ENCODE data around the gene DDI1.

DDI1 gene

GRCh38 chr11:104009744-104010143, 26.7 kb upstream of the DDI1 start:
- Histone ChIP-seq H3K79me2 (ENCODE audit: insufficient read depth, low read length) (no peaks in the 10 kb centered on the region), H3K4me3 (ENCODE audit: low read depth in 1 of 2, low read length in 2 of 2) (no peak overlapping the region), H4K20me1 (ENCODE audit: insufficient read depth, low read length) (no peaks in the 10 kb centered on the region), H3K36me3 (ENCODE audit: insufficient read depth, low read length) (no peaks in the 10 kb centered on the region), H3K4me1 (ENCODE audit: insufficient read depth, low read length) (no peaks in the 10 kb centered on the region), H2AFZ (ENCODE audit: low read depth, low read length) (no peak overlapping the region), H3K4me2 (ENCODE audit: insufficient read depth, low read length) (no peak overlapping the region), H3K27me3 (ENCODE audit: insufficient read depth, low read length, poor library complexity) (no peaks in the 10 kb centered on the region), H3K9ac (ENCODE audit: low read depth, low read length) (no peak overlapping the region), H3K9me3 (ENCODE audit: insufficient read depth, low read length, severe bottlenecking) (no peaks in the 10 kb centered on the region), H3K27ac (ENCODE audit: low read length) (no peak overlapping the region)
- TF ChIP-seq CTCF (IDR thresholded peaks at IDR 0.05; ENCODE audit: borderline replicate concordance, extremely low read depth, low read length, poor library complexity, severe bottlenecking): no peak
- TF ChIP-seq EZH2 (IDR thresholded peaks at IDR 0.05; ENCODE audit: borderline replicate concordance, low read depth, low read length, severe bottlenecking): no peak
- ATAC-seq (ENCODE audit: insufficient read depth, low read depth) (no peak), DNase-seq (no peak)

- H3K9me3 ChIP-seq (ENCODE audit: insufficient read depth, low read length, severe bottlenecking): no peaks in the 10 kb centered on the region
- H2AFZ ChIP-seq (ENCODE audit: low read depth, low read length): no peak overlapping the region
- H3K4me2 ChIP-seq (ENCODE audit: insufficient read depth, low read length): no peak overlapping the region
- TF ChIP-seq CTCF (IDR thresholded peaks at IDR 0.05; ENCODE audit: borderline replicate concordance, extremely low read depth, low read length, poor library complexity, severe bottlenecking) (no peak), EZH2 (IDR thresholded peaks at IDR 0.05; ENCODE audit: borderline replicate concordance, low read depth, low read length, severe bottlenecking) (no peak)
- H4K20me1 ChIP-seq (ENCODE audit: insufficient read depth, low read length): no peaks in the 10 kb centered on the region
- no peaks in the 10 kb centered on the region for H3K27me3 ChIP-seq (ENCODE audit: insufficient read depth, low read length, poor library complexity)
- no peaks in the 10 kb centered on the region for H3K79me2 ChIP-seq (ENCODE audit: insufficient read depth, low read length)
- no peak for DNase-seq
- H3K4me3 ChIP-seq (ENCODE audit: low read depth in 1 of 2, low read length in 2 of 2): no peak overlapping the region
- no peak for ATAC-seq (ENCODE audit: insufficient read depth, low read depth)
- no peak overlapping the region for H3K9ac ChIP-seq (ENCODE audit: low read depth, low read length)
- no peak overlapping the region for H3K27ac ChIP-seq (ENCODE audit: low read length)
- no peaks in the 10 kb centered on the region for H3K36me3 ChIP-seq (ENCODE audit: insufficient read depth, low read length)
- no peaks in the 10 kb centered on the region for H3K4me1 ChIP-seq (ENCODE audit: insufficient read depth, low read length)
Measured at GRCh38 chr11:104011044-104011443, 25.4 kb upstream of the DDI1 start.

- H2AFZ ChIP-seq (ENCODE audit: low read depth, low read length): no peak overlapping the region
- no peak for DNase-seq
Measured at GRCh38 chr11:104015649-104016415, 20.6 kb upstream of the DDI1 start.

More at GRCh38 chr11:104015649-104016415, 20.6 kb upstream of the DDI1 start:
- Histone ChIP-seq H3K9me3 (ENCODE audit: insufficient read depth, low read length, severe bottlenecking) (no peaks in the 10 kb centered on the region), H3K4me1 (ENCODE audit: insufficient read depth, low read length) (no peaks in the 10 kb centered on the region), H3K4me2 (ENCODE audit: insufficient read depth, low read length) (no peak overlapping the region), H3K79me2 (ENCODE audit: insufficient read depth, low read length) (no peaks in the 10 kb centered on the region), H4K20me1 (ENCODE audit: insufficient read depth, low read length) (no peaks in the 10 kb centered on the region), H3K36me3 (ENCODE audit: insufficient read depth, low read length) (no peaks in the 10 kb centered on the region), H3K27me3 (ENCODE audit: insufficient read depth, low read length, poor library complexity) (no peaks in the 10 kb centered on the region), H3K27ac (ENCODE audit: low read length) (no peak overlapping the region), H3K9ac (ENCODE audit: low read depth, low read length) (no peak overlapping the region), H3K4me3 (ENCODE audit: low read depth in 1 of 2, low read length in 2 of 2) (no peak overlapping the region)
- TF ChIP-seq EZH2 (IDR thresholded peaks at IDR 0.05; ENCODE audit: borderline replicate concordance, low read depth, low read length, severe bottlenecking) (no peak), CTCF (IDR thresholded peaks at IDR 0.05; ENCODE audit: borderline replicate concordance, extremely low read depth, low read length, poor library complexity, severe bottlenecking) (no peak)
- no peak for ATAC-seq (ENCODE audit: insufficient read depth, low read depth)

Measured in DND-41 (cell line).